GM12801 (cell line): ENCODE results near the gene TEX22.

Experiments used
- CTCF ChIP-seq: IDR thresholded peaks from one replicate; pipeline ENCODE4 v1.5.1; 2011; ENCODE audit warnings: control low read depth; ENCODE audit not compliant: insufficient read length; ENCODE audit errors: extremely low read depth

Gene TEX22

GRCh38 chr14:105430042-105430441 lies 31.7 kb downstream of the TEX22 start:
- no peak for TF ChIP-seq CTCF

GRCh38 chr14:105430565-105430964 lies 32.2 kb downstream of the TEX22 start:
- TF ChIP-seq CTCF, result no peak

- no peak for TF ChIP-seq CTCF
Observed at GRCh38 chr14:105431256-105431655, 32.9 kb downstream of the TEX22 start.

- no peak for TF ChIP-seq CTCF
Observed at GRCh38 chr14:105432657-105433056, 34.3 kb downstream of the TEX22 start.

GRCh38 chr14:105433161-105433605 lies 34.8 kb downstream of the TEX22 start:
- TF ChIP-seq CTCF, result no peak

- no peak for TF ChIP-seq CTCF
Observed at GRCh38 chr14:105436402-105436801, 38.1 kb downstream of the TEX22 start.

- TF ChIP-seq CTCF, result no peak
Observed at GRCh38 chr14:105436891-105437722, 38.8 kb downstream of the TEX22 start.
